H1 (cell line): ENCODE results near the gene ADGRL3. TPM values are rescaled to one million over a fixed set of nuclear protein-coding genes. Genes with fewer than 3 reads are reported as not detected.

ENCODE experiments used
- CREB1 ChIP-seq: IDR thresholded peaks from 2 replicates; pipeline ENCODE4 v1.6.1; 2012; ENCODE audit warnings: inconsistent platforms
- GABPA ChIP-seq: IDR thresholded peaks from 2 replicates; pipeline ENCODE4 v1.6.1; 2011; ENCODE audit warnings: mild to moderate bottlenecking, low read length, moderate library complexity, borderline replicate concordance; ENCODE audit not compliant: insufficient read depth
- KDM5A ChIP-seq: fragments of 200-600 bp; IDR thresholded peaks from 2 replicates; pipeline ENCODE4 v1.7.1; 2012; ENCODE audit warnings: mild to moderate bottlenecking, low read length, inconsistent platforms, mixed read lengths
- MAX ChIP-seq: IDR thresholded peaks from 2 replicates; pipeline ENCODE4 v1.6.1; 2012; ENCODE audit warnings: inconsistent platforms
- SAP30 ChIP-seq: fragments of 300-600 bp; sonication (generic); IDR thresholded peaks from 2 replicates; pipeline ENCODE4 v1.7.1; 2012; ENCODE audit warnings: low read length, moderate library complexity, mild to moderate bottlenecking, inconsistent platforms; ENCODE audit not compliant: insufficient read depth, insufficient replicate concordance
- polyA plus RNA-seq, 7 experiments: library from polyadenylated mRNA; depleted of rRNA in 3 of 7; stranded (reverse) in 5 of 7; unstranded in 2 of 7; fragments of >200 nt in 5 of 7; fragments of 200-250 nt in 2 of 7; gene quantifications; 1 replicate in 5 of 7; 2 replicates in 1 of 7; 4 replicates in 1 of 7; pipeline versions ENCODE4 v1.2.1 to v1.2.3, GENCODE V29; 2011 to 2013; ENCODE audit warnings: missing spikeins in 2 of 7, mixed read lengths in 2 of 7
- total RNA-seq: library from RNA; stranded (reverse); fragmentation: NEBNext Ultra II Directional; extraction: Animal tissue kit (Norgen Biotek cat#: 25700); gene quantifications from 2 replicates; pipeline ENCODE4 v1.2.1, GENCODE V29; 2021

The ADGRL3 gene
- total and polyA plus RNA-seq, 2 of the 8 experiments (the other 6 are each of a cell fraction or from before 2014, with no cell fraction given): 6.6 to 13.0 TPM

DNA sequence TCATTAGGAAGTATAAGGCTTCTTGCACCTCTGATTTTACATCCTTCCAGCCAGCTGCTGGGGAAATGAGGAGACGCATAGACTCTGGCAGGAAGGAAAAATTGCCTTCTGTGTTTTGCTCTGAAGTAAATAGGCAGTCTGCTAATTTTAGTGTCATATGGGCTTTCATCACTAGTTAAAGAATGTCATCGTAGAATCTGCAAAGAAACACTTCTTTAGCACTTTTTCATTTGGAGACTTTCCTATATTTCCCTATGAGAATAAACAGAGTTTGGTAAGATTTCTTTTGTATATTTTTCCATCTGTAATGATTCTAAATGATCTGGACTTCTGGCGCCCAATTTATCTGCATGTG, 3.3 kb downstream of the ADGRL3 start (continued):
- TF ChIP-seq CREB1 (no peak), GABPA (no peak), MAX (no peak), SAP30 (no peak), KDM5A (no peak)
